ENCODE data around the gene NUP205.

Gene NUP205

DNA sequence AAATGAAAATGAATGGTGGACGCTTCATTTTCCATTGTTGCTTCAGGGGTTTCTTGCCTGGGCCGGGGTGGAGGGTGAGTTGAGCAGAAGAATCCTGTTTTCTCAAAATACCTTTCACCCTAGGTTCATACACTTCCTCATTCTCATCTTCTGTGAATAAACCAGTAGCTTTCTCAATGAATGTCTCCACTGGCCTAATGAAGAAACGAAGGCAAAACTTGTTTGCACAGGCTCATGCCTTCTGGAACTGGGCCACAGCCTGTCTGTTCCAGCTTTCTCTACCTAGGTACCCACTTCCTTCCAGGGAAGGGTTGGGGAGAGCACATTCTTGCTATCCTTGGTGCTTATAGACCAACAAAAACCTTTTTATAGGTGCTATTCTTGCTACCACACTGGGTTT lies 125.9 kb downstream of the NUP205 start:
- TF ChIP-seq, protein P1, sequence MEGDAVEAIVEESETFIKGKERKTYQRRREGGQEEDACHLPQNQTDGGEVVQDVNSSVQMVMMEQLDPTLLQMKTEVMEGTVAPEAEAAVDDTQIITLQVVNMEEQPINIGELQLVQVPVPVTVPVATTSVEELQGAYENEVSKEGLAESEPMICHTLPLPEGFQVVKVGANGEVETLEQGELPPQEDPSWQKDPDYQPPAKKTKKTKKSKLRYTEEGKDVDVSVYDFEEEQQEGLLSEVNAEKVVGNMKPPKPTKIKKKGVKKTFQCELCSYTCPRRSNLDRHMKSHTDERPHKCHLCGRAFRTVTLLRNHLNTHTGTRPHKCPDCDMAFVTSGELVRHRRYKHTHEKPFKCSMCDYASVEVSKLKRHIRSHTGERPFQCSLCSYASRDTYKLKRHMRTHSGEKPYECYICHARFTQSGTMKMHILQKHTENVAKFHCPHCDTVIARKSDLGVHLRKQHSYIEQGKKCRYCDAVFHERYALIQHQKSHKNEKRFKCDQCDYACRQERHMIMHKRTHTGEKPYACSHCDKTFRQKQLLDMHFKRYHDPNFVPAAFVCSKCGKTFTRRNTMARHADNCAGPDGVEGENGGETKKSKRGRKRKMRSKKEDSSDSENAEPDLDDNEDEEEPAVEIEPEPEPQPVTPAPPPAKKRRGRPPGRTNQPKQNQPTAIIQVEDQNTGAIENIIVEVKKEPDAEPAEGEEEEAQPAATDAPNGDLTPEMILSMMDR (IDR thresholded peaks at IDR 0.05; ENCODE audit: insufficient read depth, low read length, poor library complexity, severe bottlenecking) = no peak
- no peak for DNase-seq (ENCODE audit: extremely low read depth, insufficient read length)
- Histone ChIP-seq H3K36me3 (ENCODE audit: control insufficient read depth, insufficient read depth, low read length) (peaks cover 2% of the 10 kb centered on the region), H3K27me3 (replicated peaks; ENCODE audit: control insufficient read depth, insufficient read depth, low read length) (no peaks in the 10 kb centered on the region), H3K4me3 (replicated peaks; ENCODE audit: low read depth, low read length) (no peak overlapping the region)

DNA sequence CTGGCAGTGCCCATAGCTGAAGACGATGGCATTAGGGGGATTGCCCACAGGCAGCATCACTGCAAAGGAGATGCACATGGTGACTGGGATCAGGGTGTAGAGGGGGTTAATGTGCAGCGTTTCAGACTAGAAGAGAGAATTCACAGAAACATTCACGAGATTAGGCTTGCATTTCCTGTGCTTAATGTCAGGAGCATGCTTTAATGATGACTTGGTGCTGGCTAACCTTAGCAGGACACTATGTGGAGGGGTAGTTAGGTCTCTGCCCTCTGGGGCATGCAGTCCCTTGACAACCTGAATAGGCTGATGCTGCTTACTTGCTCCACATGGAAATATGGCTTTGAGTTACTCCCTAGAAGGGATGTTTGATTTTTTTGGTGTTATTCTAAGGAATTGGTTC lies 126.4 kb downstream of the NUP205 start:
- Histone ChIP-seq H3K27me3 (replicated peaks; ENCODE audit: control insufficient read depth, insufficient read depth, low read length) (no peaks in the 10 kb centered on the region), H3K4me3 (replicated peaks; ENCODE audit: low read depth, low read length) (no peak overlapping the region), H3K36me3 (ENCODE audit: control insufficient read depth, insufficient read depth, low read length) (no peaks in the 10 kb centered on the region; the same call in none of the 2 replicates)
- TF ChIP-seq, protein P1 (IDR thresholded peaks at IDR 0.05; ENCODE audit: insufficient read depth, low read length, poor library complexity, severe bottlenecking) = no peak
- DNase-seq (ENCODE audit: extremely low read depth, insufficient read length) = no peak

DNA sequence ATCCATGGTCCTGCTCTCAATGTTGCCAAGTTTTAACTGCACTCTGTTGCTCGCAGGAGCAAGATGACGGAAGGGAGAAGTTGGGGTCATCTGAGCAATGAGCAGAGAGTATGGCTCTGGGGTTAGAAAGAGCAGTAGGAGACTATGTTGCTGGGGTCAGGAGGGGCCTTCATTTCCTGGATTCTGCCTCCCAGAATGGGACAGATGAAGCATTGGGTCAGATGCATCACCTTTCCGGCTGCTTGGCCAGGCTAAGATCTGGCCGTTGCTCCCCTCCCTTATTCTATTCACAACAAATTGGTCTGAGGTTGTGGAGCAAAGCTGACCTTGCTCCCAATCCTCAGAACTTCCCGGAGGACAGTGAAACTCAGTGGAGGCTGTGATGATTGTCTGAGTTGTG lies 127.0 kb downstream of the NUP205 start:
- TF ChIP-seq, protein P1 (IDR thresholded peaks at IDR 0.05; ENCODE audit: insufficient read depth, low read length, poor library complexity, severe bottlenecking) = no peak
- no peak for DNase-seq (ENCODE audit: extremely low read depth, insufficient read length)
- H3K36me3 ChIP-seq (ENCODE audit: control insufficient read depth, insufficient read depth, low read length) = no peaks in the 10 kb centered on the region; the same call in none of the 2 replicates
- H3K4me3 ChIP-seq (replicated peaks; ENCODE audit: low read depth, low read length) = no peak overlapping the region
- H3K27me3 ChIP-seq (replicated peaks; ENCODE audit: control insufficient read depth, insufficient read depth, low read length) = no peaks in the 10 kb centered on the region

DNA sequence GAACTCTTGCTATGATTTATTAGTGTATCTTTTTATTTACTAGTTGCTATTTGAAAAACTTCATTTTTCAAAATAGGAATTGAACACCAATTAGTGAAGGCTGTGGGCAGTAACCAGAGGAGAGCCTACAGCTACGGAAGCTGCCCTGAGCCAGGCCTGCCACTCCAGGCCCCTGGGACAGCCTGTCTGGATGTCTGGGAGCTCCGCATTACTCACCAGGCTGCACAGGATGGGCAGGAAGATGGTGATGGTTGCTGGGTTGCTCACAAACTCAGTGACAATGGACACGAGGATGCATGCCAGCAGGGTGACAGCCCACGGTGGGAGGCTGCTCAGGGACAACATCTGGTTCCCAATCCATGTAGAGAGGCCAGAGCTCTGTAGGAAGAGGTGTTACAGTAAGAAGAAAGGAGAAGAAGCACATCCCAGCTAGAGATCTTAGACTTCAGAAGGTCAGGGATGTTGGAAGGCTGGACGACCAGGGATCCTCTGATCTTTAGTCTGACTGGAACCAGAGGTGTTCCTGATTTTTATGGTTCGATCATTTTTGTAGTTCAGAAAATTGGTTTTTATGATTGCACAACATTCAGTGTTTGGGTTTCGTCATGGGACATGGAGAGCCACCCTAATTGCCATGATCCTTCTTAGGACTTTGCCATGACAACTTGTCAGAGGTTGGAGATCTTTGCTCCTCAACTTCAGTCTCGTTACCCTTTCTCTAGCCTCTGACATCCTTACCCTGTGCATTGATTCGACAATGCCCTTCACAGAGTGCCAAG lies 127.8 kb downstream of the NUP205 start:
- Histone ChIP-seq H3K36me3 (ENCODE audit: control insufficient read depth, insufficient read depth, low read length) (no peaks in the 10 kb centered on the region; the same call in none of the 2 replicates), H3K27me3 (replicated peaks; ENCODE audit: control insufficient read depth, insufficient read depth, low read length) (no peaks in the 10 kb centered on the region), H3K4me3 (replicated peaks; ENCODE audit: low read depth, low read length) (no peak overlapping the region)
- DNase-seq (ENCODE audit: extremely low read depth, insufficient read length) = no peak
- TF ChIP-seq, protein P1 (IDR thresholded peaks at IDR 0.05; ENCODE audit: insufficient read depth, low read length, poor library complexity, severe bottlenecking) = no peak

DNA sequence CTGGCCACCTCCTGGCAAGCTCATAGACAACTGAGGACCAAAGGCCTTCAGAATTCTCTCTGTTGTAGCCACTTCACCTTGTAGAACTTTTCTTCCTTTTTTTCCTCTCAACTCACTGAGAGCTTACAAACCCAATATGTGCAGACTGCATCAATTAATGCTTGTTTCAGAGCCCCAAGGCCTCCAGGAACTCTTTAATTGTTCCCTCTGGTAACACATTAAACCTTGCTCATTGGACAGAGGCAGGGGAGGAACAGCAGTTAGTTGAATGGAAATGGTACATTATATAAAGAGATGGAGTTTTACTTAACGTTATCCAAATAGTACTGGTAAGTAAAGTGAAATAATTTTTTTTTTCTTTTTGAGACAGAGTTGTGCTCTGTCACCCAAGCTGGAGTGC lies 129.7 kb downstream of the NUP205 start:
- no peaks in the 10 kb centered on the region for H3K27me3 ChIP-seq (replicated peaks; ENCODE audit: control insufficient read depth, insufficient read depth, low read length)
- no peak for DNase-seq (ENCODE audit: extremely low read depth, insufficient read length)

More for the DNA sequence above, 129.7 kb downstream of the NUP205 start:
- TF ChIP-seq, protein P1 (IDR thresholded peaks at IDR 0.05; ENCODE audit: insufficient read depth, low read length, poor library complexity, severe bottlenecking) = no peak
- Histone ChIP-seq H3K4me3 (replicated peaks; ENCODE audit: low read depth, low read length) (no peak overlapping the region), H3K36me3 (ENCODE audit: control insufficient read depth, insufficient read depth, low read length) (no peaks in the 10 kb centered on the region; the same call in 1 of the 2 replicates)

Data from GM06990 (cell line).